A172 (cell line): ENCODE results near the gene NFIA. TPM values are rescaled to one million over a fixed set of nuclear protein-coding genes. Genes with fewer than 3 reads are reported as not detected.

Experiments used
- DNase-seq: peaks from one replicate; pipeline ENCODE4 v3.0.0-alpha.2; 2015; ENCODE audit warnings: low spot score
- total RNA-seq: library from RNA; depleted of rRNA; stranded (reverse); fragments of >200 nt; shearing (Covaris generic); gene quantifications from 2 replicates; pipeline ENCODE4 v1.2.3, GENCODE V29; 2014

NFIA gene
- total RNA-seq, 1 experiment from 2014 or later, result 0.22 TPM

- no peak for DNase-seq
Observed at GRCh38 chr1:61083807-61084440, 1.6 kb downstream of the NFIA start.

GRCh38 chr1:61084491-61085031 lies 2.2 kb downstream of the NFIA start:
- no peak for DNase-seq

GRCh38 chr1:61085206-61085982 lies 3.0 kb downstream of the NFIA start:
- DNase-seq, result no peak

GRCh38 chr1:61085983-61086644 lies 3.8 kb downstream of the NFIA start:
- no peak for DNase-seq

- no peak for DNase-seq
Observed at GRCh38 chr1:61087571-61087970, 5.2 kb downstream of the NFIA start.

GRCh38 chr1:61088163-61088974 lies 6.0 kb downstream of the NFIA start:
- no peak for DNase-seq

- no peak for DNase-seq
Observed at GRCh38 chr1:61089338-61089737, 7.0 kb downstream of the NFIA start.

GRCh38 chr1:61089741-61090140 lies 7.4 kb downstream of the NFIA start:
- DNase-seq, result no peak

GRCh38 chr1:61090546-61091202 lies 8.3 kb downstream of the NFIA start:
- DNase-seq, result no peak

- no peak for DNase-seq
Observed at GRCh38 chr1:61091455-61091854, 9.1 kb downstream of the NFIA start.

- DNase-seq, result no peak
Observed at GRCh38 chr1:61092642-61093041, 10.3 kb downstream of the NFIA start.

GRCh38 chr1:61093525-61094137 lies 11.3 kb downstream of the NFIA start:
- DNase-seq, result no peak

- DNase-seq, result no peak
Observed at GRCh38 chr1:61094677-61095469, 12.5 kb downstream of the NFIA start.

- no peak for DNase-seq
Observed at GRCh38 chr1:61095470-61095812, 13.1 kb downstream of the NFIA start.

- peak; percentile 26 for DNase-seq
Observed at GRCh38 chr1:61097317-61097716, 15.0 kb downstream of the NFIA start.

- DNase-seq, result no peak
Observed at GRCh38 chr1:61097722-61098121, 15.4 kb downstream of the NFIA start.

- DNase-seq, result no peak
Observed at GRCh38 chr1:61098333-61098732, 16.0 kb downstream of the NFIA start.

- DNase-seq, result no peak
Observed at GRCh38 chr1:61098906-61099437, 16.6 kb downstream of the NFIA start.

- no peak for DNase-seq
Observed at GRCh38 chr1:61100578-61100977, 18.2 kb downstream of the NFIA start.

GRCh38 chr1:61101536-61101935 lies 19.2 kb downstream of the NFIA start:
- DNase-seq, result no peak
